WTC11 (cell line): ENCODE results near the gene ZNF236.

Experiments
- AFF4 ChIP-seq: sonication (generic); formaldehyde crosslinking; IDR thresholded peaks from 2 replicates; pipeline ENCODE4 v1.8.1; 2023; ENCODE audit warnings: mild to moderate bottlenecking, missing genetic modification reagents, borderline replicate concordance
- CREM ChIP-seq: sonication (generic); formaldehyde crosslinking; IDR thresholded peaks from 2 replicates; pipeline ENCODE4 v1.8.1; 2022; ENCODE audit warnings: mild to moderate bottlenecking, missing genetic modification reagents, moderate library complexity
- ELF4 ChIP-seq: sonication (generic); formaldehyde crosslinking; IDR thresholded peaks from 2 replicates; pipeline ENCODE4 v1.8.1; 2022; ENCODE audit warnings: low read depth, mild to moderate bottlenecking, moderate library complexity, missing genetic modification reagents
- EMX1 ChIP-seq: fragments of 250-450 bp; sonication (Bioruptor Pico); IDR thresholded peaks from 2 replicates; pipeline ENCODE4 v1.8.0; 2021; ENCODE audit warnings: mild to moderate bottlenecking
- FOXJ3 ChIP-seq: sonication (generic); formaldehyde crosslinking; IDR thresholded peaks from 2 replicates; pipeline ENCODE4 v1.9.0; 2021; ENCODE audit warnings: missing genetic modification reagents, mild to moderate bottlenecking, borderline replicate concordance
- HMGA2 ChIP-seq: fragments of 250-450 bp; sonication (Bioruptor Pico); IDR thresholded peaks from 2 replicates; pipeline ENCODE4 v1.4.0; 2021; ENCODE audit warnings: mild to moderate bottlenecking, moderate library complexity
- TF ChIP-seq, protein P1 (sequence below): fragments of 200-600 bp; IDR thresholded peaks from 2 replicates; pipeline ENCODE4 v1.8.0; 2022; ENCODE audit warnings: antibody characterized with exemption
- TF ChIP-seq, protein P2 (sequence below): sonication (generic); formaldehyde crosslinking; IDR thresholded peaks from 2 replicates; pipeline ENCODE4 v1.8.1; 2022; ENCODE audit warnings: low read depth, missing genetic modification reagents, borderline replicate concordance

DNA sequence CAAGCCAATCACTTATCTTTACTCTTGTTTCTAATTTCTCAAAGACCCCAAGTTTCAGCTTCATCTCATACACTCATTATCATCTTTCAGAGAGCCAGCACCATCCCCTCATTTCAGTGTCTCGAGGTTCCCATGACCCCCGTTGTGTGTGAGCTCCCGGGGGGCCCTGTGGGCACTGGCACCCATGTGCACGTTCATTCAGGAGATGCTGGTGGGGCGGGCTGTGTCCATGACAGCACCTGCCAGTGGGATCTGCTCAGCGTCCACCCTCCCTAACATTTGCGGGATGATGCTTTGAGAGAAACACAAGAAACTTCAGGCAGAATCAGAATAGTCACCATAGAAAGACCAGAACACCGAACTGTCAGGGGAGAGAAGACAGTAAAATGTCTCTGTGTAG lies 189.8 kb downstream of the ZNF236 start:
- TF ChIP-seq EMX1 = no peak
- TF ChIP-seq, protein P1, sequence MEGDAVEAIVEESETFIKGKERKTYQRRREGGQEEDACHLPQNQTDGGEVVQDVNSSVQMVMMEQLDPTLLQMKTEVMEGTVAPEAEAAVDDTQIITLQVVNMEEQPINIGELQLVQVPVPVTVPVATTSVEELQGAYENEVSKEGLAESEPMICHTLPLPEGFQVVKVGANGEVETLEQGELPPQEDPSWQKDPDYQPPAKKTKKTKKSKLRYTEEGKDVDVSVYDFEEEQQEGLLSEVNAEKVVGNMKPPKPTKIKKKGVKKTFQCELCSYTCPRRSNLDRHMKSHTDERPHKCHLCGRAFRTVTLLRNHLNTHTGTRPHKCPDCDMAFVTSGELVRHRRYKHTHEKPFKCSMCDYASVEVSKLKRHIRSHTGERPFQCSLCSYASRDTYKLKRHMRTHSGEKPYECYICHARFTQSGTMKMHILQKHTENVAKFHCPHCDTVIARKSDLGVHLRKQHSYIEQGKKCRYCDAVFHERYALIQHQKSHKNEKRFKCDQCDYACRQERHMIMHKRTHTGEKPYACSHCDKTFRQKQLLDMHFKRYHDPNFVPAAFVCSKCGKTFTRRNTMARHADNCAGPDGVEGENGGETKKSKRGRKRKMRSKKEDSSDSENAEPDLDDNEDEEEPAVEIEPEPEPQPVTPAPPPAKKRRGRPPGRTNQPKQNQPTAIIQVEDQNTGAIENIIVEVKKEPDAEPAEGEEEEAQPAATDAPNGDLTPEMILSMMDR = no peak
- TF ChIP-seq ELF4 (CRISPR knock-in tag) = no peak
- TF ChIP-seq, protein P2, sequence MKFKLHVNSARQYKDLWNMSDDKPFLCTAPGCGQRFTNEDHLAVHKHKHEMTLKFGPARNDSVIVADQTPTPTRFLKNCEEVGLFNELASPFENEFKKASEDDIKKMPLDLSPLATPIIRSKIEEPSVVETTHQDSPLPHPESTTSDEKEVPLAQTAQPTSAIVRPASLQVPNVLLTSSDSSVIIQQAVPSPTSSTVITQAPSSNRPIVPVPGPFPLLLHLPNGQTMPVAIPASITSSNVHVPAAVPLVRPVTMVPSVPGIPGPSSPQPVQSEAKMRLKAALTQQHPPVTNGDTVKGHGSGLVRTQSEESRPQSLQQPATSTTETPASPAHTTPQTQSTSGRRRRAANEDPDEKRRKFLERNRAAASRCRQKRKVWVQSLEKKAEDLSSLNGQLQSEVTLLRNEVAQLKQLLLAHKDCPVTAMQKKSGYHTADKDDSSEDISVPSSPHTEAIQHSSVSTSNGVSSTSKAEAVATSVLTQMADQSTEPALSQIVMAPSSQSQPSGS = no peak
- no peak for TF ChIP-seq FOXJ3
- no peak for TF ChIP-seq AFF4 (CRISPR knock-in tag)
- no peak for TF ChIP-seq CREM
- TF ChIP-seq HMGA2 (CRISPR knock-in tag) = no peak
